SK-N-SH (cell line): ENCODE data around the gene MAGI2. TPM values are rescaled to one million over a fixed set of nuclear protein-coding genes. Genes with fewer than 3 reads are reported as not detected.

Experiments used
- CTCF ChIA-PET: fragments of 300-600, 350-600 bp; formaldehyde crosslinking; extraction: SDS; loops from one replicate; lab custom pipeline; 2021; lab: Yijun Ruan, JAX
- POLR2A ChIA-PET: fragments of 350-600 bp; sonication (Branson Sonifier 250); formaldehyde crosslinking; extraction: SDS; loops from one replicate; lab custom pipeline; 2020; ENCODE audit warnings: antibody characterized with exemption, inconsistent platforms; lab: Yijun Ruan, JAX
- DNase-seq: peaks from one replicate; pipeline ENCODE4 v3.0.0; 2012
- H2AFZ ChIP-seq: fragments of 200-600 bp; sonication (generic); 2 replicates; pipeline ENCODE4 v1.8.1; 2016; ENCODE audit warnings: antibody characterized with exemption, mild to moderate bottlenecking, low read depth
- H3F3A ChIP-seq: fragments of 200-600 bp; sonication (generic); replicated peaks from 2 replicates; pipeline ENCODE3; 2016; ENCODE audit warnings: antibody characterized with exemption, mild to moderate bottlenecking; ENCODE audit not compliant: insufficient read depth
- H3K27ac ChIP-seq, 2 experiments: fragments of 200-500 bp in 1 of 2; fragments of 200-600 bp in 1 of 2; sonication (Bioruptor generic) in 1 of 2; sonication (generic), shearing (Covaris generic) in 1 of 2; 2 replicates each; pipeline versions ENCODE4 v1.5.1 to v1.6.1; 2014 to 2016; ENCODE audit warnings: low read depth in 2 of 2, inconsistent platforms in 1 of 2, low read length in 1 of 2, mild to moderate bottlenecking in 1 of 2, mixed read lengths in 1 of 2
- H3K27me3 ChIP-seq: fragments of 200-600 bp; sonication (generic), shearing (Covaris generic); 2 replicates; pipeline ENCODE4 v1.6.1; 2016; ENCODE audit warnings: mixed run types; ENCODE audit not compliant: insufficient read depth
- H3K36me3 ChIP-seq, 2 experiments: fragments of 200-500 bp in 1 of 2; fragments of 200-600 bp in 1 of 2; sonication (Bioruptor generic) in 1 of 2; sonication (generic) in 1 of 2; replicated peaks in 1 of 2; 2 replicates each; pipeline versions ENCODE3 to v1.5.1; 2014 to 2016; ENCODE audit warnings: low read length in 1 of 2, mild to moderate bottlenecking in 1 of 2; ENCODE audit not compliant: insufficient read depth in 2 of 2, control insufficient read depth in 1 of 2
- H3K4me1 ChIP-seq, 2 experiments: fragments of 200-500 bp in 1 of 2; fragments of 200-600 bp in 1 of 2; sonication (Bioruptor generic) in 1 of 2; sonication (generic), shearing (Covaris generic) in 1 of 2; 2 replicates each; pipeline versions ENCODE4 v1.5.1 to v1.6.1; 2014 to 2016; ENCODE audit warnings: low read depth in 1 of 2, low read length in 1 of 2, mixed run types in 1 of 2; ENCODE audit not compliant: insufficient read depth in 2 of 2, control insufficient read depth in 1 of 2
- H3K4me2 ChIP-seq: fragments of 200-600 bp; sonication (generic), shearing (Covaris generic); 2 replicates; pipeline ENCODE4 v1.6.1; 2017; ENCODE audit warnings: mixed run types
- H3K4me3 ChIP-seq, 2 experiments: fragments of 200-500 bp in 1 of 2; fragments of 200-600 bp in 1 of 2; sonication (Bioruptor generic) in 1 of 2; sonication (generic), shearing (Covaris generic) in 1 of 2; 2 replicates each; pipeline versions ENCODE4 v1.5.1 to v1.8.1; 2014 to 2016; ENCODE audit warnings: low read depth in 2 of 2, inconsistent platforms in 1 of 2, low read length in 1 of 2, mild to moderate bottlenecking in 1 of 2, mixed read lengths in 1 of 2, moderate library complexity in 1 of 2
- H3K79me2 ChIP-seq: fragments of 200-600 bp; sonication (generic); 2 replicates; pipeline ENCODE4 v1.8.1; 2017; ENCODE audit warnings: mild to moderate bottlenecking; ENCODE audit not compliant: insufficient read depth
- H3K9ac ChIP-seq: fragments of 200-600 bp; sonication (generic); 2 replicates; pipeline ENCODE4 v1.6.1; 2017; ENCODE audit warnings: mixed run types
- H3K9me2 ChIP-seq: fragments of 200-600 bp; sonication (generic); 2 replicates; pipeline ENCODE4 v1.6.1; 2017; ENCODE audit warnings: mixed run types
- H3K9me3 ChIP-seq: fragments of 200-600 bp; sonication (generic); 2 replicates; pipeline ENCODE4 v1.6.1; 2017; ENCODE audit warnings: mixed run types, mild to moderate bottlenecking, moderate library complexity
- H4K20me1 ChIP-seq: fragments of 200-600 bp; sonication (generic); 2 replicates; pipeline ENCODE4 v1.6.1; 2017; ENCODE audit warnings: mild to moderate bottlenecking, mixed run types; ENCODE audit not compliant: insufficient read depth
- CHD2 ChIP-seq: fragments of 150-350 bp; IDR thresholded peaks from 2 replicates; pipeline ENCODE4 v1.6.1; 2018; ENCODE audit warnings: low read length; ENCODE audit not compliant: partially characterized antibody
- EP300 ChIP-seq, 2 experiments: IDR thresholded peaks; 2 replicates each; pipeline versions ENCODE4 v1.4.0 to v1.6.1; 2012; ENCODE audit warnings: borderline replicate concordance in 1 of 2, low read depth in 1 of 2, low read length in 1 of 2
- FOSL2 ChIP-seq: IDR thresholded peaks from 2 replicates; pipeline ENCODE4 v1.4.0; 2012; ENCODE audit warnings: low read depth, mild to moderate bottlenecking, moderate library complexity, borderline replicate concordance
- GABPA ChIP-seq: IDR thresholded peaks from 2 replicates; pipeline ENCODE4 v1.4.0; 2012; ENCODE audit warnings: low read depth, mild to moderate bottlenecking
- GATA2 ChIP-seq: sonication (generic); formaldehyde crosslinking; IDR thresholded peaks from 2 replicates; pipeline ENCODE4 v1.5.0; 2020; ENCODE audit warnings: mild to moderate bottlenecking, missing genetic modification reagents
- JUND ChIP-seq: IDR thresholded peaks from 2 replicates; pipeline ENCODE4 v1.4.0; 2012
- MEF2A ChIP-seq: IDR thresholded peaks from 2 replicates; pipeline ENCODE4 v1.4.0; 2012; ENCODE audit warnings: low read depth, borderline replicate concordance
- NFIC ChIP-seq: IDR thresholded peaks from 2 replicates; pipeline ENCODE4 v1.4.0; 2012; ENCODE audit warnings: borderline replicate concordance
- POLR2AphosphoS5 ChIP-seq: IDR thresholded peaks from 2 replicates; pipeline ENCODE4 v1.6.1; 2012; ENCODE audit warnings: low read depth, low read length
- RFX5 ChIP-seq: IDR thresholded peaks from 2 replicates; pipeline ENCODE4 v1.6.1; 2012; ENCODE audit warnings: mild to moderate bottlenecking, improper control_type of control experiment, low read length
- RXRA ChIP-seq: IDR thresholded peaks from 2 replicates; pipeline ENCODE4 v1.4.0; 2012; ENCODE audit warnings: low read depth, mild to moderate bottlenecking, borderline replicate concordance
- TAF1 ChIP-seq: IDR thresholded peaks from 2 replicates; pipeline ENCODE4 v1.6.1; 2012; ENCODE audit warnings: low read depth, mild to moderate bottlenecking, low read length, moderate library complexity, borderline replicate concordance
- WGBS: methylation state at CpG from one replicate; pipeline ENCODE4 v1.1.6; 2017; ENCODE audit warnings: low lambda C conversion rate; 5-methylcytosine and 5-hydroxymethylcytosine counted together
- polyA plus RNA-seq, 3 experiments: library from polyadenylated mRNA; depleted of rRNA; stranded (reverse); fragments of >200 nt; gene quantifications; 2 replicates each; pipeline ENCODE4 v1.2.3, GENCODE V29; 2012
- TF ChIP-seq, protein P1 (sequence below): fragments of 200-600 bp; sonication (generic); IDR thresholded peaks from 2 replicates; pipeline ENCODE4 v1.6.1; 2017; ENCODE audit warnings: antibody characterized with exemption, mild to moderate bottlenecking, moderate library complexity
- TF ChIP-seq, protein P2 (sequence below): fragments of 150-350 bp; IDR thresholded peaks from 2 replicates; pipeline ENCODE4 v1.6.1; 2016; ENCODE audit warnings: mild to moderate bottlenecking, low read depth, low read length
- TF ChIP-seq, protein P3 (sequence below): IDR thresholded peaks from 2 replicates; pipeline ENCODE4; 2012
- TF ChIP-seq, protein P4 (sequence below): IDR thresholded peaks from 2 replicates; pipeline ENCODE4 v1.4.0; 2012; ENCODE audit warnings: low read depth, borderline replicate concordance

MAGI2 gene
- polyA plus RNA-seq, 1 of the 3 experiments (the other 2 are of a cell fraction), result 1.1 TPM

DNA sequence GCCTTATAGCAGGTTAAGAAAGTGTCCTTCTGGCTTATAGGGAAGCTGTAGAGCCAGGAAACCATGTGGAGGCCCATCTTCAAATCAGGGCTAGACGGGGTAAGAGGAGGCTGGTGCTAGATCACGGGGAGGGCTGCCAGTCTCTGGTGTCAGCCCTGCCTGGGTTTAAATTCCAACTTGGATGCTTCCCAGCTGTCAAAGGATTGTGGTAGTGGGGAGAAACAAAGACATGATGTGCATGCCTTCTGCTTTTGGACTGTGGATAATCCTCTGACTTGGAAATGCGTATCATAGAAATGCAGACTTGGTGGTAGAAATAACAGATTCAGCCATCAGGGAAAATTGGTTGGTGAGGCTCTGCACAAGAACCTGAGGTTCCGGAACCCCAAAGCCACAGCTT is 1329.3 kb downstream of the MAGI2 start (continued):
- TF ChIP-seq, protein P1, sequence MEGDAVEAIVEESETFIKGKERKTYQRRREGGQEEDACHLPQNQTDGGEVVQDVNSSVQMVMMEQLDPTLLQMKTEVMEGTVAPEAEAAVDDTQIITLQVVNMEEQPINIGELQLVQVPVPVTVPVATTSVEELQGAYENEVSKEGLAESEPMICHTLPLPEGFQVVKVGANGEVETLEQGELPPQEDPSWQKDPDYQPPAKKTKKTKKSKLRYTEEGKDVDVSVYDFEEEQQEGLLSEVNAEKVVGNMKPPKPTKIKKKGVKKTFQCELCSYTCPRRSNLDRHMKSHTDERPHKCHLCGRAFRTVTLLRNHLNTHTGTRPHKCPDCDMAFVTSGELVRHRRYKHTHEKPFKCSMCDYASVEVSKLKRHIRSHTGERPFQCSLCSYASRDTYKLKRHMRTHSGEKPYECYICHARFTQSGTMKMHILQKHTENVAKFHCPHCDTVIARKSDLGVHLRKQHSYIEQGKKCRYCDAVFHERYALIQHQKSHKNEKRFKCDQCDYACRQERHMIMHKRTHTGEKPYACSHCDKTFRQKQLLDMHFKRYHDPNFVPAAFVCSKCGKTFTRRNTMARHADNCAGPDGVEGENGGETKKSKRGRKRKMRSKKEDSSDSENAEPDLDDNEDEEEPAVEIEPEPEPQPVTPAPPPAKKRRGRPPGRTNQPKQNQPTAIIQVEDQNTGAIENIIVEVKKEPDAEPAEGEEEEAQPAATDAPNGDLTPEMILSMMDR, result no peak
- TF ChIP-seq NFIC (no peak), FOSL2 (no peak), CHD2 (no peak)
- TF ChIP-seq, protein P2, sequence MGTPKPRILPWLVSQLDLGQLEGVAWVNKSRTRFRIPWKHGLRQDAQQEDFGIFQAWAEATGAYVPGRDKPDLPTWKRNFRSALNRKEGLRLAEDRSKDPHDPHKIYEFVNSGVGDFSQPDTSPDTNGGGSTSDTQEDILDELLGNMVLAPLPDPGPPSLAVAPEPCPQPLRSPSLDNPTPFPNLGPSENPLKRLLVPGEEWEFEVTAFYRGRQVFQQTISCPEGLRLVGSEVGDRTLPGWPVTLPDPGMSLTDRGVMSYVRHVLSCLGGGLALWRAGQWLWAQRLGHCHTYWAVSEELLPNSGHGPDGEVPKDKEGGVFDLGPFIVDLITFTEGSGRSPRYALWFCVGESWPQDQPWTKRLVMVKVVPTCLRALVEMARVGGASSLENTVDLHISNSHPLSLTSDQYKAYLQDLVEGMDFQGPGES, result no peak
- TF ChIP-seq, protein P3, sequence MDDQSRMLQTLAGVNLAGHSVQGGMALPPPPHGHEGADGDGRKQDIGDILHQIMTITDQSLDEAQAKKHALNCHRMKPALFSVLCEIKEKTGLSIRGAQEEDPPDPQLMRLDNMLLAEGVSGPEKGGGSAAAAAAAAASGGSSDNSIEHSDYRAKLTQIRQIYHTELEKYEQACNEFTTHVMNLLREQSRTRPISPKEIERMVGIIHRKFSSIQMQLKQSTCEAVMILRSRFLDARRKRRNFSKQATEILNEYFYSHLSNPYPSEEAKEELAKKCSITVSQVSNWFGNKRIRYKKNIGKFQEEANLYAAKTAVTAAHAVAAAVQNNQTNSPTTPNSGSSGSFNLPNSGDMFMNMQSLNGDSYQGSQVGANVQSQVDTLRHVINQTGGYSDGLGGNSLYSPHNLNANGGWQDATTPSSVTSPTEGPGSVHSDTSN, result no peak
- TF ChIP-seq, all 33 proteins: peak for 0

DNA sequence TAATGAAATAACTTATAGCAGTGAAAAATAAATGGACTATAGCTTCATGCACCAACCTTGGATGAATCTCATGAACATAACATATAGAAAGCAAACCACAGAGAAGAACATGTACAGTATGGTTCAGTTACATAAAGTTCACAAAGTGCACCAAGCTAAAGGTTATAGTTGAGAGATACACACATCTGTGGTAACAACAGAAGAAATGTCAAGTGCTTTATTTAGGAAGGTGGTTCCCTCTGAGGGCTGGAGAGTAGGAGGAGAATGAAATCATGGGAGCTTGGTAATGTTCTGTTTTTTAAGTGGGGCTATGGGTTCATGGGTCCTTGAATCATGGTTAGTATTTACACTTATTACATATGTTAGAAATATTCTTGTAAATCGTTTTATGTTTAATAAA is 1331.6 kb downstream of the MAGI2 start:
- CTCF ChIA-PET, result interaction anchor here (0.6 to 2.5 kb wide), 4 partner anchors 12 to 181 kb away, joined by 3 to 14 read pairs (median 3); no protein-coding TSS in a partner anchor

More for the DNA sequence above, 1331.6 kb downstream of the MAGI2 start:
- POLR2A ChIA-PET, result no interaction called here
- no peaks in the 10 kb centered on the region for H3K36me3 ChIP-seq
- H3K9ac ChIP-seq, result no peak overlapping the region
- H3K27me3 ChIP-seq, result no peaks in the 10 kb centered on the region
- no peaks in the 10 kb centered on the region for H3K9me2 ChIP-seq
- TF ChIP-seq JUND, result no peak
- no peak for TF ChIP-seq POLR2AphosphoS5
- TF ChIP-seq, protein P4, sequence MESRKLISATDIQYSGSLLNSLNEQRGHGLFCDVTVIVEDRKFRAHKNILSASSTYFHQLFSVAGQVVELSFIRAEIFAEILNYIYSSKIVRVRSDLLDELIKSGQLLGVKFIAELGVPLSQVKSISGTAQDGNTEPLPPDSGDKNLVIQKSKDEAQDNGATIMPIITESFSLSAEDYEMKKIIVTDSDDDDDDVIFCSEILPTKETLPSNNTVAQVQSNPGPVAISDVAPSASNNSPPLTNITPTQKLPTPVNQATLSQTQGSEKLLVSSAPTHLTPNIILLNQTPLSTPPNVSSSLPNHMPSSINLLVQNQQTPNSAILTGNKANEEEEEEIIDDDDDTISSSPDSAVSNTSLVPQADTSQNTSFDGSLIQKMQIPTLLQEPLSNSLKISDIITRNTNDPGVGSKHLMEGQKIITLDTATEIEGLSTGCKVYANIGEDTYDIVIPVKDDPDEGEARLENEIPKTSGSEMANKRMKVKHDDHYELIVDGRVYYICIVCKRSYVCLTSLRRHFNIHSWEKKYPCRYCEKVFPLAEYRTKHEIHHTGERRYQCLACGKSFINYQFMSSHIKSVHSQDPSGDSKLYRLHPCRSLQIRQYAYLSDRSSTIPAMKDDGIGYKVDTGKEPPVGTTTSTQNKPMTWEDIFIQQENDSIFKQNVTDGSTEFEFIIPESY, result no peak
- TF ChIP-seq, protein P2, result no peak
- TF ChIP-seq GATA2 (CRISPR knock-in tag), result no peak
- no peak for TF ChIP-seq RFX5
- no peak for TF ChIP-seq GABPA
- no peak for TF ChIP-seq RXRA
- TF ChIP-seq MEF2A, result no peak
- TF ChIP-seq NFIC, result no peak
- TF ChIP-seq TAF1, result no peak
- TF ChIP-seq EP300 (IDR thresholded peaks at IDR 0.05; ENCODE audit: borderline replicate concordance in 1 of 2, low read depth in 1 of 2, low read length in 1 of 2), result no peak
- TF ChIP-seq FOSL2, result no peak
- WGBS, result 33% methylated on average over 1 of the region's 1 CpG
- no peak overlapping the region for H3K4me3 ChIP-seq
- H2AFZ ChIP-seq, result no peak overlapping the region
- H3K79me2 ChIP-seq, result no peaks in the 10 kb centered on the region
- no peaks in the 10 kb centered on the region for H4K20me1 ChIP-seq
- H3K9me3 ChIP-seq, result no peaks in the 10 kb centered on the region
- H3K27ac ChIP-seq, result no peak overlapping the region
- H3F3A ChIP-seq, result no peaks in the 10 kb centered on the region
- no peak for DNase-seq
- no peaks in the 10 kb centered on the region for H3K4me1 ChIP-seq
- H3K4me2 ChIP-seq, result no peak overlapping the region
